Measurements from ENCODE around the gene PPFIA2. TPM values are rescaled to one million over a fixed set of nuclear protein-coding genes. Genes with fewer than 3 reads are reported as not detected.

The PPFIA2 gene
- total RNA-seq, 2 donors from 2014 or later: 22.6 to 62.6 TPM

DNA sequence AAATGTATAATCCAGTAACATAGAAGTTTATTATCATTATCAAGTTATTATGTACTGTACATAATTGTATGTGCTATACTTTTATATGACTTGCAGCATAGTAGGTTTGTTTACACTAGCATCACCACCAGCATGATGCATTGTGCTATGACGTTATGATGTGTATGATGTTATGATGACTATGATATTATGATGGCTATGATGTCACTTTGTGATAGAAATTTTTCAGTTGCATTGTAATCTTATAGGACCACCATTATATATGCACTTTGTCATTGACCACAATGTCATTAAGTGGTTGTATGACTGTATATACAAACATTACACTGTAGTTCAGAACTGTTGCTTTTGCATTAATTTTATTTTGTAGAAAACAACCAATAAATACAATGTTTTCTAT, 173.4 kb downstream of the PPFIA2 start:
- intact Hi-C loops (cut with DNase I): no loop called here

DNA sequence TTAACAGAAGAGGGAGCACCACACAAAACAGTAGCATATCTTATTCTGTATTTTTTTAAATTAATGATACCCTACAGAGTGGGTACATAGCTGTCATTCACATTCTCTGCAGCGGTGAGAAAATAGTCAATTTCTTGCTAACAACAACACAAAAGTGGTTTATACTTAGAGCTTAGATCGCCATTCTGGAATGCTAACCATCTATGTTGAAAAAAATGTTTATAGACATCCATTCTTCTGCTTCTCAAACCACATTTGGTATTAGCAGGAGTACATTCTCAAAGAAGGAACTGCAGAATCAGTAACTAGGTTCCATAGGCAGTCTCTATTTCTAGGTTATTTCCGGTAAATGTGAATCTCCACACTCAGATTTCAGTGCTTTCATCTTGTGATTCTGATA, 185.9 kb downstream of the PPFIA2 start:
- DNase-seq (ENCODE audit: low spot score): no peak
- intact Hi-C loops (cut with DNase I): no loop called here

More for the DNA sequence above, 173.4 kb downstream of the PPFIA2 start:
- DNase-seq (ENCODE audit: low spot score): no peak

- no peak for DNase-seq (ENCODE audit: low spot score)
- intact Hi-C loops (cut with DNase I): no loop called here
Measured at GRCh38 chr12:81572411-81572810, 186.7 kb downstream of the PPFIA2 start.

GRCh38 chr12:81570234-81570633, 188.9 kb downstream of the PPFIA2 start:
- intact Hi-C loops (cut with DNase I): no loop called here
- DNase-seq (ENCODE audit: low spot score): no peak

DNA sequence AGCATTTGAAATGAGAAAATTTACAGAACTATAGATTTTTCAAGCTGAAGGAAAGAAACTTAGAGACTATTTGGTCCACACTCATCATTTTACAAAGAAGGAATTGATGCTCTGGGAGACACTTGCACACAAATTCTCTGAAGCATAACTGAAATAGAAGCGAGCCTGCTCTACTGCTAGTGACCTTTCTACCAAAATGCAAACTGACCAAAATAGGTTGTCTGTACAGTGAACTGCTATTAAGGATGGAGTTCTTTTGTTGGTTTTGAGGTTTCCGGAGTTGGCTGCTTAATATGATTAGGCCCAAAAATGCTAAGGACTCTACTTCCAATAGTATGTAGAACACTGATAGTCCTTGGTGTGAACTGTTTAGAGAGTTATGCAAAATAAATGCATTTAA, 194.9 kb downstream of the PPFIA2 start:
- intact Hi-C loops (cut with DNase I): no loop called here

GRCh38 chr12:81558031-81558430, 201.1 kb downstream of the PPFIA2 start:
- intact Hi-C loops (cut with DNase I): no loop called here

More for the DNA sequence above, 194.9 kb downstream of the PPFIA2 start:
- no peak for DNase-seq (ENCODE audit: low spot score)

DNA sequence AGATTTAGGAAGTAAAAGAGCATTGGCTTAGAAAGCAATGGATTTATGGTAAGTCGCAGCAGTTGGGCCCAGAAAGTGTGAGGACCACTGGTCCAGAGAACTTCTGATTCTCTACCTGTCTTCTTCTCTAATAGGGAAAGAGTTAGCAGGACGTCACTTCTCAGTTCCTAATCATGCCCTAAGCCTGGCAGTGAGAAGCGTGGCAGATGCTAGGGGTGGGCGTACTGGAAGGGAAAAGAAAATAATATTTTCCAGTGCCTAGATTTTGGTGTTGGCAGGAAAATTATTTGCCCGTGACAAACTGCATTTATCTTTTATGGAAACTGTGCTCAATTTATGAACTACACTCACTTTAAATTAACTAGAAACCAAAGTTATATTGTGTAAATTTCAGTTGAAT, 212.3 kb downstream of the PPFIA2 start:
- intact Hi-C loops (cut with DNase I): no loop called here
- DNase-seq (ENCODE audit: low spot score): no peak

More at GRCh38 chr12:81558031-81558430, 201.1 kb downstream of the PPFIA2 start:
- no peak for DNase-seq (ENCODE audit: low spot score)

DNA sequence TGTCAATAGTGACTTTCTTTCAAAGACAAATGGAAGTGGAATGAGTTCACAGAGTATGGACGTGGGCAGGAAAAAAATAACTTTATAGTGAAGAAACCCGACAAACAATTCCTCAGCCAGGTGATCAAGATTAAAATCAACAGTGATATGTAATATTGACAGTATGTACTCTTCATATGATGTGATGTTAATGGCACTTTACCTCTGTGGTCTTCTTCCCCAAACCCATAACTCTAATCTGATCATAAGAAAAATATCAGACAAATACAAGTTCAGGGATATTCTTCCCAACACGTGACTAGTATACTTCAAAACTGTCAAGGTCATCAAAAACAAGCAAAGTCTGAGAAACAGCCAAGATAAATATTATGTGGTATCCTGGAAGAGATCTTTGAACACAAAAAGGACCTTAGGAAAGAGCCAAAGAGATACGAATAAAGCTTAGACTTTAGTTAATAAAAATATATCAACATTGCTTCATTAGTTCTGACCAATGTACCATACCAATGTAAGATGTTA, 215.5 kb downstream of the PPFIA2 start:
- DNase-seq (ENCODE audit: low spot score): no peak
- intact Hi-C loops (cut with DNase I): no loop called here

- intact Hi-C loops (cut with DNase I): no loop called here
- DNase-seq (ENCODE audit: low spot score): no peak
Measured at GRCh38 chr12:81542065-81543010, 216.8 kb downstream of the PPFIA2 start.

- DNase-seq (ENCODE audit: low spot score): no peak
- intact Hi-C loops (cut with DNase I): no loop called here
Measured at GRCh38 chr12:81541121-81541520, 218.0 kb downstream of the PPFIA2 start.

- DNase-seq (ENCODE audit: low spot score): no peak
Measured at GRCh38 chr12:81539279-81539678, 219.9 kb downstream of the PPFIA2 start.

DNA sequence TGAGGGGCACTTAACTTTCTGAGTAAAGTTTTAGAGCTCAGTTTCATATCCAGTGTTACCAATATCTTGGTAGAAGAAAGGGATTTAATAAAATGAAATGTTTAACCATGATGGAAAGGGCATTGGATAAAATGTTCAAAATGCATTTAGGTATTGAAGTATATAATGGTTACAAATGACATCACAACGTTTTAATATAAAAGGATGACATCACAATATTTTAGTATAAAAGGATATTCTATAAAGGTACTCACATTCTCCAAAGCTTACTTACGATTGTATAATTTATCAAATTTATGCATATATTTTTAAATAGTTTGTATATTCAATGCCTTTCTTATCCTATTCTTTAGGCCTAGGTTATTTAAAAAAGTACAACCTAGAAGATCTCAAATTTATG, 226.1 kb downstream of the PPFIA2 start:
- no peak for DNase-seq (ENCODE audit: low spot score)
- intact Hi-C loops (cut with DNase I): no loop called here

More at GRCh38 chr12:81539279-81539678, 219.9 kb downstream of the PPFIA2 start:
- intact Hi-C loops (cut with DNase I): no loop called here

DNA sequence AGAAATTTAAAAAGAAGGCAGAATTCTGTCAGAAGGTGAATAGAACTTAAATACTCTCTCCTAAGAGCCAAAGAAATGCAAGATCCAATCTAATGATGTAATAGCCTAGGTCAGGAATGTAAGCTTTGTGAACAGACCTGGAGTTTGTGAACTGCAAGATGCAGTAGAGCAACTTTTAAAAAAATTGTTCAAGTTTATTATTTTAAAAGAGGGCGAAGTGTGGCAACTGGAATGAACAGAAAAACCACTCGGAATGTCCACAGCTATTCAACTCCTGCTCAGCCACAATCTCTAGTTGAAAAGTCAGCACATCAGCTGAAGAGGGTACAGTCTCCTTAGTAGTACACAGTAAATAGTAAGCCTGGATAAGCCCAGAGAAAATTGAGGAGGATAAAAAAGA, 228.8 kb downstream of the PPFIA2 start:
- intact Hi-C loops (cut with DNase I): no loop called here

GRCh38 chr12:81520064-81520945, 238.8 kb downstream of the PPFIA2 start:
- no peak for DNase-seq (ENCODE audit: low spot score)
- intact Hi-C loops (cut with DNase I): no loop called here

More for the DNA sequence above, 228.8 kb downstream of the PPFIA2 start:
- no peak for DNase-seq (ENCODE audit: low spot score)

DNA sequence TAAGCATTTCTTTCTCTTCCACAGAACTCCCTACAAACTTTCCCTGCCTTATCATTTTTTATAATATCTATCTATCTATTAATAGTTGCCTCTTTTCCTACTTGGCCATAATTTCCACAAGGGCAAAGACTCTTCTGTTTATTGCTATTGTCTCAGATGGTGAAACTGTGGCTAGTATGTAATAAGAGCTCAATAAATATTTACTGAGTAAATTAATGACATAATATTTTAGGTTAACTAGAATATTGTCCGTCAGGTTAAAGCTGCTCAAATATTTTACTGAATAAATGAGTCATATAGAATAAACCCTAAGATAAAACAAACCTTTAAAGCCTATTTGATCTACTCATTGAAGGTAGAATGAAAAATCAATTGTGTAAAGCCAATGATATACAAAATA, 240.5 kb downstream of the PPFIA2 start:
- intact Hi-C loops (cut with DNase I): no loop called here
- no peak for DNase-seq (ENCODE audit: low spot score)

GRCh38 chr12:81517296-81517695, 241.9 kb downstream of the PPFIA2 start:
- intact Hi-C loops (cut with DNase I): no loop called here
- DNase-seq (ENCODE audit: low spot score): no peak

DNA sequence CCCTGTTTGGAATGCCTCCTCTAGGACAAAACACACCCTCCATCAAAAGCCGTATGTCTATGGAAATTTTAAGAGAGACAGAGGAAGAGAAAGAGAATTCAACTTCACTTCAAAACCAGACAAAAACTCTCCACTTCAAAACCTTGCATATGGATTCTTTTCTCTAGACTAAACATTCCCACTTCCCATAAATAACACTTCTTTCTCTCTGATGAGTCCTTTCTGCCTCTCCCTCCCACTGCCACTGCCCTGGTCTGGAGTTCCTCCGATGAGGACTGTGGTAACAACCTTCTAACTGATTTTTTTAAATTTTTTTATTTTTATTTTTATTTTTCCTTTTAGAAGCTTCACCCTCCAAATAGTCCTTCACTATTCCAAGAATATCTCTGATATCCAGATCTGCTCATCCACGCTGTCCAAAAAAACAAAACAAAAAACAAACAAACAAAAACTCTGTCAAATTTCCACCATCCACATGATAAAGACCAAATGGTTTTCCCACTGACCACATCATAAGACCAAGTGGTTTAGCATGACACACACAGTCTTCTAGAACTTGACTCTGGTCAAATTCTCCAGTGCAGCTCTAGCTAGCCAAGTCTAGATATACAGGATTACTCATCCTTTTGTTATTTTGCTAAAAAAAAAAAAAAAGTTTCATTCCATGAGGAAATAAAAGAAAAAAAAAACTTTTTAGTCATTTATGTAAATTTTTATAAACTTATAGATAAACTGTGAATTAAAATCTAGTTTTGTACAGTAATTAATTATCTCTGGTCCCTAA, 256.0 kb downstream of the PPFIA2 start:
- no peak for DNase-seq (ENCODE audit: low spot score)
- intact Hi-C loops (cut with DNase I): no loop called here

GRCh38 chr12:81500788-81501187, 258.4 kb downstream of the PPFIA2 start:
- no peak for DNase-seq (ENCODE audit: low spot score)
- intact Hi-C loops (cut with DNase I): no loop called here

GRCh38 chr12:81499809-81500208, 259.3 kb downstream of the PPFIA2 start:
- DNase-seq (ENCODE audit: low spot score): no peak
- intact Hi-C loops (cut with DNase I): no loop called here

All from posterior vena cava (tissue), 2 donors.